Colonic mucosa (tissue), 4 donors: ENCODE measurements around the gene GDF3. TPM values are rescaled to one million over a fixed set of nuclear protein-coding genes. Genes with fewer than 3 reads are reported as not detected.

ENCODE experiments used
- DNase-seq: peaks from one replicate; pipeline ENCODE4 v3.0.0-alpha.2; 2020
- H3K27ac ChIP-seq: fragments of 200-600 bp; one replicate; pipeline ENCODE4 v1.8.0; 2021
- H3K27me3 ChIP-seq: fragments of 200-600 bp; one replicate; pipeline ENCODE4 v1.8.0; 2021
- H3K36me3 ChIP-seq: fragments of 200-600 bp; one replicate; pipeline ENCODE4 v1.8.0; 2021
- H3K4me1 ChIP-seq: fragments of 200-600 bp; one replicate; pipeline ENCODE4 v1.8.0; 2021; ENCODE audit warnings: mild to moderate bottlenecking
- H3K4me3 ChIP-seq: fragments of 200-600 bp; one replicate; pipeline ENCODE4 v1.8.0; 2021
- H3K9ac ChIP-seq, 2 donors: one replicate each; pipeline ENCODE4 v1.7.0; 2013; ENCODE audit warnings: control low read depth in 2 of 2, low read depth in 2 of 2, low read length in 2 of 2
- H3K9me3 ChIP-seq: fragments of 200-600 bp; one replicate; pipeline ENCODE4 v1.8.0; 2021
- intact Hi-C: fragments of 100-400 bp; cut with DNase I; formaldehyde crosslinking; loops from one replicate; pipeline ENCODE4 v1.14.1; 2022
- total RNA-seq, 2 donors: library from RNA; stranded (reverse); fragmentation: NEBNext Ultra II Directional in 1 of 2; extraction: Animal tissue kit (Norgen Biotek cat#: 25700) in 1 of 2; gene quantifications; one replicate each; pipeline ENCODE4 v1.2.1, GENCODE V29; 2021
- TF ChIP-seq, protein P1 (sequence below): fragments of 200-600 bp; IDR thresholded peaks from one replicate; pipeline ENCODE4 v1.8.0; 2022; ENCODE audit warnings: antibody characterized with exemption, mild to moderate bottlenecking
- donor health status: healthy.
- donor health status: DM: no; HTN: no; CAD: no.
- donor health status: DM: no; HTN: no; CAD: no.

Gene GDF3
- total RNA-seq, 2 donors from 2014 or later: not detected

DNA sequence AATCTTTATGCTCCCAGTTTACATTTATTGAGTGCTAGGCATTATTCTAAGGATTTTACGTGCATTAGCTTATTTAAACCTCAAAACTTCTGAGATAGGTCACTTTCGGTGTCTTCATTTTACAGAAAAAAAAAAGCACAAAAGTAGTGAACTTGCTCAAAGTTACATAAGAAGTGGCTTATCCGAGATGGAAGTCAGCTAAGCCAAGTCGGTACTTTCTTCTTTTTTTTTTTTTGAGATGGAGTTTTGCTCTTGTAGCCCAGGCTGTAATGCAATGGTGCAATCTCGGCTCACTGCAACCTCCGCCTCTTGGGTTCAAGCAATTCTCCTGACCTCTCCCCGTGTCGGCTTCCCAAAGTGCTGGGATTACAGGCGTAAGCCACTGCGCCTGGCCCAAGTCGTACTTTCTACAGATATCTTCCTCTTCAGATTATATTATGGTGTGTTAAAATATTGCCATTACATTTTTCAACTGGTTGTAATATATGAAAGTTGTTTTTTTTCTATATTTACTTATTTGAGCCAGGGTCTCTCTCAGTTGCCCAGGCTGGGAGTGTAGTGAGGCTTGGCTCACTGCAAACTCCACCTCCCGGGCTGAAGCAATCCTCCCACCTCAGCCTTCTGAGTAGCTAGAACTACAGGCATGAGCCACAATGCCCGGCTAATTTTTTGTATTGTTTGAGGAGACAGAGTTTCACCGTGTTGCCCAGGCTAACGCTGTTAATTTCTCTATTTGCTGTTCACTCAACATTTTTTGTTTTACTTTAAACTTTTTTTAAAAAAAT is 24.6 kb upstream of the GDF3 start:
- no peak for DNase-seq
- intact Hi-C loops: no loop called here
- H3K36me3 ChIP-seq: no peaks in the 10 kb centered on the region

DNA sequence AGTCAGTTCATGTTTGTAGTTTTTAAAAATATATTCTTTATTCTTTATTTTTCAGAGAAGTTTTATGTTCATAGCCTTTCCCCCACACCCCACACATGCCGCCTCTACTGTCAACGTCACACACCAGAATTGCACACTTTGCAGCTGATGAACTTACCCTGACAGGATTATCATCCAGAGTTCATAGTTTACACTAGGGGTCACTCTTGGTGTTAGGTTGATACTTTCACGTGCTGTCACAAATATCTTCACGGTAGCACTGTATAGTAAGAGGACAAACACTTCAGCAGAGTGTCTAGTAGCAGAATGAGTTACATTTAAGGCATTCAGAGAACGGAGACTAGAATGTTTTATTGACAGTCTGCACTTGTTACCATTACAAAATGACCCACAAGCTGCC is 20.8 kb upstream of the GDF3 start:
- no peaks in the 10 kb centered on the region for H3K27me3 ChIP-seq
- no peaks in the 10 kb centered on the region for H3K9me3 ChIP-seq
- no peak for DNase-seq
- TF ChIP-seq, protein P1, sequence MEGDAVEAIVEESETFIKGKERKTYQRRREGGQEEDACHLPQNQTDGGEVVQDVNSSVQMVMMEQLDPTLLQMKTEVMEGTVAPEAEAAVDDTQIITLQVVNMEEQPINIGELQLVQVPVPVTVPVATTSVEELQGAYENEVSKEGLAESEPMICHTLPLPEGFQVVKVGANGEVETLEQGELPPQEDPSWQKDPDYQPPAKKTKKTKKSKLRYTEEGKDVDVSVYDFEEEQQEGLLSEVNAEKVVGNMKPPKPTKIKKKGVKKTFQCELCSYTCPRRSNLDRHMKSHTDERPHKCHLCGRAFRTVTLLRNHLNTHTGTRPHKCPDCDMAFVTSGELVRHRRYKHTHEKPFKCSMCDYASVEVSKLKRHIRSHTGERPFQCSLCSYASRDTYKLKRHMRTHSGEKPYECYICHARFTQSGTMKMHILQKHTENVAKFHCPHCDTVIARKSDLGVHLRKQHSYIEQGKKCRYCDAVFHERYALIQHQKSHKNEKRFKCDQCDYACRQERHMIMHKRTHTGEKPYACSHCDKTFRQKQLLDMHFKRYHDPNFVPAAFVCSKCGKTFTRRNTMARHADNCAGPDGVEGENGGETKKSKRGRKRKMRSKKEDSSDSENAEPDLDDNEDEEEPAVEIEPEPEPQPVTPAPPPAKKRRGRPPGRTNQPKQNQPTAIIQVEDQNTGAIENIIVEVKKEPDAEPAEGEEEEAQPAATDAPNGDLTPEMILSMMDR: no peak
- intact Hi-C loops: no loop called here
- no peaks in the 10 kb centered on the region for H3K36me3 ChIP-seq
- no peak overlapping the region for H3K9ac ChIP-seq
- H3K4me1 ChIP-seq: no peaks in the 10 kb centered on the region
- no peak overlapping the region for H3K4me3 ChIP-seq
- H3K27ac ChIP-seq: no peak overlapping the region

More for the DNA sequence above, 24.6 kb upstream of the GDF3 start:
- Histone ChIP-seq H3K9me3 (no peaks in the 10 kb centered on the region), H3K4me1 (no peaks in the 10 kb centered on the region), H3K27ac (no peak overlapping the region), H3K27me3 (no peaks in the 10 kb centered on the region), H3K4me3 (no peak overlapping the region), H3K9ac (no peak overlapping the region)
- TF ChIP-seq, protein P1: no peak

DNA sequence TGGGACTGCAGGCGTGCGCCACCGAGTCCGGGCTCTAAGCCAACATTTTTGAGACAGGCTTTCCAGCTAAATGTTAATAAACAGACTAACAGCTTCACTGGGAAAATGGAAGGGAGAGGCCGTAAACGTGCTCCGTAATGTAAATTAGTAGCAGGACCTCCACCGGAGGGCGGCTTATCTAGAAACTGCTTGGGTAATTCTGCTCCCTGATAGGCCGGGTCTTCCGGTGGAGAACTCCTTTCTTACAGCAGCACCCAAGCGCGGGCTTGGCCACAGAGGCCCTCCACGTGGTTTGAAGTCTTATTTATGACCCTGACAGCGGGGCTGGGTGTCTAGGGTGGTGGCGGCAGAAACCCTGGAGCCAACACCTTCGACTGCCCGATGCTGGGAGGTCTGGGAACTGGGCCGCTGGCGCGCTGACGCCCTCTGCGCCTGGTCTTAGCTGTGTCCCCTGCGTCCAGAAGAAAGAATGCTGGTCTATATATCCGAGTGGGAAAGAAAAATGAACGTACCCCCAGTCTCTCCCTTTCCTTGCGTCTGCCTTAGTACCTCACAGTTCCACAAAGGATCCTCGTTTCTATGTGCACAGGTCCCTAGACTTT is 17.4 kb upstream of the GDF3 start:
- Histone ChIP-seq H3K36me3 (no peaks in the 10 kb centered on the region), H3K4me1 (no peaks in the 10 kb centered on the region), H3K4me3 (no peak overlapping the region), H3K9me3 (no peaks in the 10 kb centered on the region), H3K27me3 (no peaks in the 10 kb centered on the region), H3K9ac (no peak overlapping the region), H3K27ac (no peak overlapping the region)
- intact Hi-C loops: no loop called here
- DNase-seq: no peak
- TF ChIP-seq, protein P1: no peak

DNA sequence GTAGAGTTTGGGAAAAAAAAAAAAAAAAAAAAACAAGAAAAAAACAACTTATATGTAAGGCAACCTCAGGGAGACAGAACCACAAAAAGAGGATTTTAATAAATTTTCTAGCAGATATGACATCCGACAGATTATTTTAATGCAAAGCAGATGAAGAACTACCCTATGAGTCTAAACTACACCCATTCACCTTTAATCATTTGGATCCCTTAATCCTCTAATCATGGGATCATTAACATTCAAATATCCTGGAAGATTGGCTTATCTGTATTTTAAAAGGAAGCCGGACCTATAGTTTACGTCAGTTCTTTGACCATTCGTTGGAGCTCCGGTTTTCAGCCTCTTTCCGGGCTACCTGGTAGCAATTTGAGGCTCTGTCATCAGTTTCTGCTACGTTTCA is 15.6 kb upstream of the GDF3 start, which contains the start of gene DPPA3:
Gene DPPA3 (plus strand): TSS at position 301 of the 400 bp plus-strand sequence. CDS start 138 bp downstream, outside the sequence.
- DNase-seq: no peak
- Histone ChIP-seq H3K36me3 (no peaks in the 10 kb centered on the region), H3K27me3 (no peaks in the 10 kb centered on the region), H3K9ac (no peak within 1 kb of the TSS), H3K4me3 (no peak within 1 kb of the TSS), H3K4me1 (no peaks in the 10 kb centered on the region), H3K27ac (no peak within 1 kb of the TSS), H3K9me3 (no peaks in the 10 kb centered on the region)
- intact Hi-C loops: no loop called here
- TF ChIP-seq, protein P1: no peak

DNA sequence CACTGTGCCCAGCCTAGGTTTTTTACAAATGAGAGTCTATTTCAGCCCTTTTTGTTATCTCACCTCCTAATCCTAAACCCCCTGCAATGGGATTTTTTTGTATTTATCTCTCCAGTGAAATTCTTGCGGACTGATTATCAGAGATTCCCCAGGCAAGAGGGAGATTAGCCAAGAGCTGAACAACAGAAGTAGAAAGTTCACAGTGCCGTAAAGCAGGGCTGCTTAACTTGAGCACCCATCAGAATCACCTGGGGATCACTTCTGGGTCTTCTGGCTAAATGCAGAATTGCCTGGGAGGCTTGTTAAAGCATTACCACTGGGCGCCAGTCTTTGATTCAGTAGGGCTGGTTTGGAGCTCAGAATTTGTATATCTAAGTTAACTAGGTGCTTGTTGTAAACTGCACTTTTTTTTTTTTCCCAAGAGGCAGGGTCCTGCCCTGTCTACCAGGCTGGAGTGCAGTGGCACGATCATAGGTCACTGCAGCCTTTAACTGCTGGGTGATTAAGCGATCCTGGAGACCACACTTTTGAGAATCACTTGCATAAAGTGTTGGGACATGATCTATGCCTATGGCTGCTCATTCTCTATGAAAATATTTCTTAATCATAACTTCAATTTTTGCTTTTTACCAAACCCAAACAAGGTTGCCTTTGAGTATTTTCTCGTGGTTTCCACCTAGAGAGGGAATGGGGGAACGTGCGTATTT is 14.5 kb upstream of the GDF3 start:
- Histone ChIP-seq H3K9ac (no peak overlapping the region), H3K27me3 (no peaks in the 10 kb centered on the region), H3K27ac (no peak overlapping the region), H3K4me3 (no peak overlapping the region), H3K9me3 (no peaks in the 10 kb centered on the region), H3K4me1 (no peaks in the 10 kb centered on the region), H3K36me3 (no peaks in the 10 kb centered on the region)
- TF ChIP-seq, protein P1: no peak
- DNase-seq: no peak
- intact Hi-C loops: no loop called here
